ENCODE results near the gene SLMAP.

SLMAP gene

GRCh38 chr3:57893668-57894067, 137.6 kb downstream of the SLMAP start:
- Histone ChIP-seq H3K4me2 (ENCODE audit: low read length) (no peak overlapping the region), H3K4ac (ENCODE audit: low read depth, low read length) (no peak overlapping the region), H3K27ac (ENCODE audit: low read depth, low read length) (no peak overlapping the region), H2AFZ (ENCODE audit: insufficient read depth, low read length, poor library complexity) (no peak overlapping the region), H3K14ac (ENCODE audit: low read length) (no peak overlapping the region), H3K23ac (ENCODE audit: low read length) (no peak overlapping the region), H4K91ac (ENCODE audit: low read depth, low read length) (no peak overlapping the region), H3K4me1 (ENCODE audit: control insufficient read depth in 1 of 2, insufficient read depth in 2 of 2, low read length in 2 of 2) (no peaks in the 10 kb centered on the region), H3K4me3 (ENCODE audit: low read depth, low read length) (no peak overlapping the region), H3K79me1 (ENCODE audit: low read length) (no peaks in the 10 kb centered on the region), H3K9ac (ENCODE audit: low read length) (no peak overlapping the region), H3K27me3 (ENCODE audit: insufficient read depth, low read length) (no peaks in the 10 kb centered on the region), H2AK5ac (ENCODE audit: low read length) (no peak overlapping the region), H2BK120ac (ENCODE audit: insufficient read depth, low read length, poor library complexity) (no peak overlapping the region), H2BK5ac (ENCODE audit: low read depth, low read length, poor library complexity) (no peak overlapping the region), H2BK12ac (ENCODE audit: low read length) (no peak overlapping the region), H3K36me3 (ENCODE audit: control insufficient read depth in 1 of 2, insufficient read depth in 2 of 2, low read length in 2 of 2) (peaks cover 0 to 3% of the 10 kb centered on the region in 2 experiments), H3K18ac (ENCODE audit: low read length) (no peak overlapping the region), H3K9me3 (ENCODE audit: insufficient read depth, low read depth, low read length) (no peaks in the 10 kb centered on the region), H4K8ac (ENCODE audit: low read depth, low read length) (no peak overlapping the region), H4K12ac (ENCODE audit: low read depth, low read length) (no peak overlapping the region), H3K79me2 (ENCODE audit: control insufficient read depth, insufficient read depth, low read length, poor library complexity) (no peaks in the 10 kb centered on the region)
- WGBS (ENCODE audit: extremely low coverage, insufficient coverage, insufficient read length): no CpG with 5 or more reads among the region's 3 CpGs
- DNase-seq: no peak

- peaks cover 5% of the 10 kb centered on the region in 2 experiments for H3K36me3 ChIP-seq (ENCODE audit: control insufficient read depth in 1 of 2, insufficient read depth in 2 of 2, low read length in 2 of 2)
- no peak overlapping the region for H3K4me2 ChIP-seq (ENCODE audit: low read length)
- no peak overlapping the region for H3K4me3 ChIP-seq (ENCODE audit: low read depth, low read length)
- no peaks in the 10 kb centered on the region for H3K9me3 ChIP-seq (ENCODE audit: insufficient read depth, low read depth, low read length)
- H3K4ac ChIP-seq (ENCODE audit: low read depth, low read length): no peak overlapping the region
- no peak overlapping the region for H3K14ac ChIP-seq (ENCODE audit: low read length)
- H2BK120ac ChIP-seq (ENCODE audit: insufficient read depth, low read length, poor library complexity): no peak overlapping the region
- no peak overlapping the region for H3K23ac ChIP-seq (ENCODE audit: low read length)
- H3K4me1 ChIP-seq (ENCODE audit: control insufficient read depth in 1 of 2, insufficient read depth in 2 of 2, low read length in 2 of 2): no peaks in the 10 kb centered on the region
- H2BK5ac ChIP-seq (ENCODE audit: low read depth, low read length, poor library complexity): no peak overlapping the region
- H3K27ac ChIP-seq (ENCODE audit: low read depth, low read length): no peak overlapping the region
- H3K79me1 ChIP-seq (ENCODE audit: low read length): no peaks in the 10 kb centered on the region
- no peak overlapping the region for H2AFZ ChIP-seq (ENCODE audit: insufficient read depth, low read length, poor library complexity)
- no peak overlapping the region for H2BK12ac ChIP-seq (ENCODE audit: low read length)
- H2AK5ac ChIP-seq (ENCODE audit: low read length): no peak overlapping the region
- no peak for DNase-seq
- H4K91ac ChIP-seq (ENCODE audit: low read depth, low read length): no peak overlapping the region
- H3K79me2 ChIP-seq (ENCODE audit: control insufficient read depth, insufficient read depth, low read length, poor library complexity): no peaks in the 10 kb centered on the region
- H3K27me3 ChIP-seq (ENCODE audit: insufficient read depth, low read length): no peaks in the 10 kb centered on the region
- H4K8ac ChIP-seq (ENCODE audit: low read depth, low read length): no peak overlapping the region
- no peak overlapping the region for H3K18ac ChIP-seq (ENCODE audit: low read length)
- H3K9ac ChIP-seq (ENCODE audit: low read length): no peak overlapping the region
- WGBS (ENCODE audit: extremely low coverage, insufficient coverage, insufficient read length): no CpG with 5 or more reads among the region's 4 CpGs
- H4K12ac ChIP-seq (ENCODE audit: low read depth, low read length): no peak overlapping the region
Measured at GRCh38 chr3:57896031-57896430, 139.9 kb downstream of the SLMAP start.

GRCh38 chr3:57896691-57897090, 140.6 kb downstream of the SLMAP start:
- Histone ChIP-seq H2BK120ac (ENCODE audit: insufficient read depth, low read length, poor library complexity) (no peak overlapping the region), H3K36me3 (ENCODE audit: control insufficient read depth in 1 of 2, insufficient read depth in 2 of 2, low read length in 2 of 2) (peaks cover 2 to 5% of the 10 kb centered on the region in 2 experiments), H3K4me3 (ENCODE audit: low read depth, low read length) (no peak overlapping the region), H2BK12ac (ENCODE audit: low read length) (no peak overlapping the region), H3K27me3 (ENCODE audit: insufficient read depth, low read length) (no peaks in the 10 kb centered on the region), H3K4ac (ENCODE audit: low read depth, low read length) (no peak overlapping the region), H3K79me2 (ENCODE audit: control insufficient read depth, insufficient read depth, low read length, poor library complexity) (no peaks in the 10 kb centered on the region), H3K4me1 (ENCODE audit: control insufficient read depth in 1 of 2, insufficient read depth in 2 of 2, low read length in 2 of 2) (no peaks in the 10 kb centered on the region), H3K27ac (ENCODE audit: low read depth, low read length) (no peak overlapping the region), H2BK5ac (ENCODE audit: low read depth, low read length, poor library complexity) (no peak overlapping the region), H2AFZ (ENCODE audit: insufficient read depth, low read length, poor library complexity) (no peak overlapping the region), H3K18ac (ENCODE audit: low read length) (no peak overlapping the region), H3K9me3 (ENCODE audit: insufficient read depth, low read depth, low read length) (no peaks in the 10 kb centered on the region), H3K9ac (ENCODE audit: low read length) (no peak overlapping the region), H3K14ac (ENCODE audit: low read length) (no peak overlapping the region), H4K91ac (ENCODE audit: low read depth, low read length) (no peak overlapping the region), H3K23ac (ENCODE audit: low read length) (no peak overlapping the region), H4K8ac (ENCODE audit: low read depth, low read length) (no peak overlapping the region), H3K4me2 (ENCODE audit: low read length) (no peak overlapping the region), H3K79me1 (ENCODE audit: low read length) (no peaks in the 10 kb centered on the region), H4K12ac (ENCODE audit: low read depth, low read length) (no peak overlapping the region), H2AK5ac (ENCODE audit: low read length) (no peak overlapping the region)
- DNase-seq: no peak
- no CpG with 5 or more reads among the region's 4 CpGs for WGBS (ENCODE audit: extremely low coverage, insufficient coverage, insufficient read length)

- Histone ChIP-seq H4K12ac (ENCODE audit: low read depth, low read length) (no peak overlapping the region), H2BK120ac (ENCODE audit: insufficient read depth, low read length, poor library complexity) (no peak overlapping the region), H4K8ac (ENCODE audit: low read depth, low read length) (no peak overlapping the region), H3K27ac (ENCODE audit: low read depth, low read length) (no peak overlapping the region), H2BK5ac (ENCODE audit: low read depth, low read length, poor library complexity) (no peak overlapping the region), H3K4ac (ENCODE audit: low read depth, low read length) (no peak overlapping the region), H3K4me2 (ENCODE audit: low read length) (no peak overlapping the region), H4K91ac (ENCODE audit: low read depth, low read length) (no peak overlapping the region), H2AFZ (ENCODE audit: insufficient read depth, low read length, poor library complexity) (no peak overlapping the region), H3K9ac (ENCODE audit: low read length) (no peak overlapping the region), H3K4me3 (ENCODE audit: low read depth, low read length) (no peak overlapping the region), H2BK12ac (ENCODE audit: low read length) (no peak overlapping the region), H2AK5ac (ENCODE audit: low read length) (no peak overlapping the region), H3K4me1 (ENCODE audit: control insufficient read depth in 1 of 2, insufficient read depth in 2 of 2, low read length in 2 of 2) (no peaks in the 10 kb centered on the region), H3K14ac (ENCODE audit: low read length) (no peak overlapping the region), H3K23ac (ENCODE audit: low read length) (no peak overlapping the region), H3K27me3 (ENCODE audit: insufficient read depth, low read length) (no peaks in the 10 kb centered on the region), H3K36me3 (ENCODE audit: control insufficient read depth in 1 of 2, insufficient read depth in 2 of 2, low read length in 2 of 2) (peaks cover 2 to 5% of the 10 kb centered on the region in 2 experiments), H3K79me1 (ENCODE audit: low read length) (no peaks in the 10 kb centered on the region), H3K18ac (ENCODE audit: low read length) (no peak overlapping the region), H3K9me3 (ENCODE audit: insufficient read depth, low read depth, low read length) (no peaks in the 10 kb centered on the region), H3K79me2 (ENCODE audit: control insufficient read depth, insufficient read depth, low read length, poor library complexity) (no peaks in the 10 kb centered on the region)
- WGBS (ENCODE audit: extremely low coverage, insufficient coverage, insufficient read length): no CpG with 5 or more reads among the region's 2 CpGs
- DNase-seq: no peak
Measured at GRCh38 chr3:57900786-57901185, 144.7 kb downstream of the SLMAP start.
